ENCODE data around the gene GSTA2.

Gene GSTA2

GRCh38 chr6:52734072-52734471 lies 29.2 kb downstream of the GSTA2 start:
- Histone ChIP-seq H3K4me2 (ENCODE audit: low read length) (no peak overlapping the region), H3K4me3 (ENCODE audit: low read length) (no peak overlapping the region), H3K9ac (ENCODE audit: low read depth, low read length) (no peak overlapping the region), H3K4me1 (ENCODE audit: control insufficient read depth, insufficient read depth, low read length) (no peaks in the 10 kb centered on the region), H3K9me3 (replicated peaks; ENCODE audit: low read length) (no peaks in the 10 kb centered on the region), H3K36me3 (ENCODE audit: insufficient read depth, low read length) (no peaks in the 10 kb centered on the region), H3K27me3 (ENCODE audit: control insufficient read depth, insufficient read depth, low read length) (peaks cover 33% of the 10 kb centered on the region)

GRCh38 chr6:52733172-52733571 lies 30.1 kb downstream of the GSTA2 start:
- Histone ChIP-seq H3K36me3 (ENCODE audit: insufficient read depth, low read length) (no peaks in the 10 kb centered on the region), H3K4me2 (ENCODE audit: low read length) (no peak overlapping the region), H3K4me1 (ENCODE audit: control insufficient read depth, insufficient read depth, low read length) (no peaks in the 10 kb centered on the region), H3K9ac (ENCODE audit: low read depth, low read length) (no peak overlapping the region), H3K27me3 (ENCODE audit: control insufficient read depth, insufficient read depth, low read length) (peaks cover 29% of the 10 kb centered on the region), H3K4me3 (ENCODE audit: low read length) (no peak overlapping the region), H3K9me3 (replicated peaks; ENCODE audit: low read length) (no peaks in the 10 kb centered on the region)

GRCh38 chr6:52731719-52732118 lies 31.6 kb downstream of the GSTA2 start:
- H3K9ac ChIP-seq (ENCODE audit: low read depth, low read length): no peak overlapping the region
- H3K27me3 ChIP-seq (ENCODE audit: control insufficient read depth, insufficient read depth, low read length): peaks cover 27% of the 10 kb centered on the region
- H3K36me3 ChIP-seq (ENCODE audit: insufficient read depth, low read length): no peaks in the 10 kb centered on the region
- H3K4me2 ChIP-seq (ENCODE audit: low read length): no peak overlapping the region
- no peaks in the 10 kb centered on the region for H3K4me1 ChIP-seq (ENCODE audit: control insufficient read depth, insufficient read depth, low read length)
- no peaks in the 10 kb centered on the region for H3K9me3 ChIP-seq (replicated peaks; ENCODE audit: low read length)
- no peak overlapping the region for H3K4me3 ChIP-seq (ENCODE audit: low read length)

- peaks cover 15% of the 10 kb centered on the region for H3K4me1 ChIP-seq (ENCODE audit: control insufficient read depth, insufficient read depth, low read length)
- no peak overlapping the region for H3K9ac ChIP-seq (ENCODE audit: low read depth, low read length)
- no peak overlapping the region for H3K4me2 ChIP-seq (ENCODE audit: low read length)
- peaks cover 16% of the 10 kb centered on the region for H3K27me3 ChIP-seq (ENCODE audit: control insufficient read depth, insufficient read depth, low read length)
- H3K36me3 ChIP-seq (ENCODE audit: insufficient read depth, low read length): no peaks in the 10 kb centered on the region
- H3K9me3 ChIP-seq (replicated peaks; ENCODE audit: low read length): no peaks in the 10 kb centered on the region
- no peak overlapping the region for H3K4me3 ChIP-seq (ENCODE audit: low read length)
Measured at GRCh38 chr6:52729576-52729975, 33.7 kb downstream of the GSTA2 start.

GRCh38 chr6:52728394-52728793 lies 34.9 kb downstream of the GSTA2 start:
- H3K4me2 ChIP-seq (ENCODE audit: low read length): no peak overlapping the region
- no peaks in the 10 kb centered on the region for H3K9me3 ChIP-seq (replicated peaks; ENCODE audit: low read length)
- H3K27me3 ChIP-seq (ENCODE audit: control insufficient read depth, insufficient read depth, low read length): peaks cover 16% of the 10 kb centered on the region
- H3K4me3 ChIP-seq (ENCODE audit: low read length): no peak overlapping the region
- H3K4me1 ChIP-seq (ENCODE audit: control insufficient read depth, insufficient read depth, low read length): peaks cover 26% of the 10 kb centered on the region
- no peak overlapping the region for H3K9ac ChIP-seq (ENCODE audit: low read depth, low read length)
- H3K36me3 ChIP-seq (ENCODE audit: insufficient read depth, low read length): no peaks in the 10 kb centered on the region

GRCh38 chr6:52727908-52728307 lies 35.4 kb downstream of the GSTA2 start:
- Histone ChIP-seq H3K9ac (ENCODE audit: low read depth, low read length) (no peak overlapping the region), H3K4me2 (ENCODE audit: low read length) (no peak overlapping the region), H3K4me1 (ENCODE audit: control insufficient read depth, insufficient read depth, low read length) (peaks cover 26% of the 10 kb centered on the region), H3K4me3 (ENCODE audit: low read length) (no peak overlapping the region), H3K27me3 (ENCODE audit: control insufficient read depth, insufficient read depth, low read length) (peaks cover 12% of the 10 kb centered on the region), H3K9me3 (replicated peaks; ENCODE audit: low read length) (no peaks in the 10 kb centered on the region), H3K36me3 (ENCODE audit: insufficient read depth, low read length) (no peaks in the 10 kb centered on the region)

- Histone ChIP-seq H3K27me3 (ENCODE audit: control insufficient read depth, insufficient read depth, low read length) (peaks cover 7% of the 10 kb centered on the region), H3K36me3 (ENCODE audit: insufficient read depth, low read length) (no peaks in the 10 kb centered on the region), H3K9me3 (replicated peaks; ENCODE audit: low read length) (no peaks in the 10 kb centered on the region), H3K9ac (ENCODE audit: low read depth, low read length) (no peak overlapping the region), H3K4me3 (ENCODE audit: low read length) (no peak overlapping the region), H3K4me2 (ENCODE audit: low read length) (no peak overlapping the region), H3K4me1 (ENCODE audit: control insufficient read depth, insufficient read depth, low read length) (peaks cover 26% of the 10 kb centered on the region)
Measured at GRCh38 chr6:52726741-52727535, 36.3 kb downstream of the GSTA2 start.

GRCh38 chr6:52726193-52726542 lies 37.1 kb downstream of the GSTA2 start:
- no peak overlapping the region for H3K4me2 ChIP-seq (ENCODE audit: low read length)
- H3K4me3 ChIP-seq (ENCODE audit: low read length): no peak overlapping the region
- peaks cover 7% of the 10 kb centered on the region for H3K27me3 ChIP-seq (ENCODE audit: control insufficient read depth, insufficient read depth, low read length)
- no peaks in the 10 kb centered on the region for H3K36me3 ChIP-seq (ENCODE audit: insufficient read depth, low read length)
- peaks cover 26% of the 10 kb centered on the region for H3K4me1 ChIP-seq (ENCODE audit: control insufficient read depth, insufficient read depth, low read length)
- no peaks in the 10 kb centered on the region for H3K9me3 ChIP-seq (replicated peaks; ENCODE audit: low read length)
- no peak overlapping the region for H3K9ac ChIP-seq (ENCODE audit: low read depth, low read length)

GRCh38 chr6:52725535-52726192 lies 37.6 kb downstream of the GSTA2 start:
- Histone ChIP-seq H3K27me3 (ENCODE audit: control insufficient read depth, insufficient read depth, low read length) (peaks cover 7% of the 10 kb centered on the region), H3K9ac (ENCODE audit: low read depth, low read length) (no peak overlapping the region), H3K4me2 (ENCODE audit: low read length) (no peak overlapping the region), H3K36me3 (ENCODE audit: insufficient read depth, low read length) (no peaks in the 10 kb centered on the region), H3K4me1 (ENCODE audit: control insufficient read depth, insufficient read depth, low read length) (peaks cover 26% of the 10 kb centered on the region), H3K9me3 (replicated peaks; ENCODE audit: low read length) (no peaks in the 10 kb centered on the region), H3K4me3 (ENCODE audit: low read length) (no peak overlapping the region)

- Histone ChIP-seq H3K9ac (ENCODE audit: low read depth, low read length) (no peak overlapping the region), H3K4me1 (ENCODE audit: control insufficient read depth, insufficient read depth, low read length) (peaks cover 26% of the 10 kb centered on the region), H3K4me2 (ENCODE audit: low read length) (no peak overlapping the region), H3K36me3 (ENCODE audit: insufficient read depth, low read length) (no peaks in the 10 kb centered on the region), H3K27me3 (ENCODE audit: control insufficient read depth, insufficient read depth, low read length) (peaks cover 7% of the 10 kb centered on the region), H3K4me3 (ENCODE audit: low read length) (no peak overlapping the region), H3K9me3 (replicated peaks; ENCODE audit: low read length) (no peaks in the 10 kb centered on the region)
Measured at GRCh38 chr6:52725143-52725534, 38.1 kb downstream of the GSTA2 start.

GRCh38 chr6:52724406-52725121 lies 38.7 kb downstream of the GSTA2 start:
- Histone ChIP-seq H3K4me1 (ENCODE audit: control insufficient read depth, insufficient read depth, low read length) (peaks cover 26% of the 10 kb centered on the region), H3K27me3 (ENCODE audit: control insufficient read depth, insufficient read depth, low read length) (peaks cover 3% of the 10 kb centered on the region), H3K36me3 (ENCODE audit: insufficient read depth, low read length) (no peaks in the 10 kb centered on the region), H3K9ac (ENCODE audit: low read depth, low read length) (no peak overlapping the region), H3K4me3 (ENCODE audit: low read length) (no peak overlapping the region), H3K9me3 (replicated peaks; ENCODE audit: low read length) (no peaks in the 10 kb centered on the region), H3K4me2 (ENCODE audit: low read length) (peak overlapping the region; percentile 50)
